ENCODE results near the gene LRP5. TPM values are rescaled to one million over a fixed set of nuclear protein-coding genes. Genes with fewer than 3 reads are reported as not detected.
"Not testable (repeated sequence)": the region's sequence is repeated elsewhere in the genome, so short reads cannot be mapped to it uniquely, and the experiment has no call there.

The LRP5 gene
- total RNA-seq, 1 experiment from 2014 or later = 27.8 TPM

GRCh38 chr11:68379206-68379605 lies 66.8 kb downstream of the LRP5 start:
- no peak for DNase-seq (ENCODE audit: low spot score)
- in situ Hi-C loops (cut with HindIII; ENCODE audit: low sequenced_read_pairs) = no loop called here

DNA sequence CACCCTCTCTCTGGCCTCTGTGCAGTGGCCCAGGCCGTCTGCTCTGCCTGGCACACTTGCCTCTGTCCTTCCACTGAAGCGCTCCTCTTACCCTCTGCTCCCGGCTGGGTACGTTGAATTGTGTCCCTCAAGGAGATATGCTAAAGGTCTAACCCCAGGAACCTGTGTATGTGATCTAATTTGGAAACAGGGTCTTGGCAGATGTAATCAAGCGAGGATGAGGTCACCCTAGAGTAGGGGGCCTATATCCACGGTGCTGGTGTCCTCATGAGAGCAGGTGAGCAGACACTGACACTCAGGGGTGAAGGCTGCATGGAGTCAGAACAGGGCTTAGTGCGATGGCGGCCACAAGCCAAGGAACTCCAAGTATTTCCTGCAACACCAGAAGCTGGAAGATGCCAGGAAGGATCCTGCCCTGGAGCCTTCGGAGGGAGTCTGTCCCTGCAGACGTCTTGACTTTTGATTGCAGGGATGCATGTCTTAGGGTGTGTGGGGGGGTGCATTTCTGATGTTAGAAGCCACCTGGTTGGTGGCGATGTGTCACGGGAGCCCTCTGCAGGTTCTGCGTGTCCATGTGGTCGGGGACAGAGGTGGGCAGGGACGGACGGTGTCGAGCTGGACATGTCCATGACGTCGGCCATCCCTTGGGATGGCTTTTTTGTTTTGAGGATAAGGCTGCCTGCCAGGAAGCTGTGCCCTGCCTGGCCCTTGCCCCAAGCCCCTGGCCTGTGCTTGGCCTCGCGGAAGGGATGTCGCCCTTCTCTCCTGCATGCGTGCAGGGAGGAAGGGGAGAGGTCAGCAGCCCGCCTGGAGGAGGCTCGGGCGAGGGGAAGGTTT lies 68.6 kb downstream of the LRP5 start:
- in situ Hi-C loops (cut with HindIII; ENCODE audit: low sequenced_read_pairs) = no loop called here
- DNase-seq (ENCODE audit: low spot score) = no peak

DNA sequence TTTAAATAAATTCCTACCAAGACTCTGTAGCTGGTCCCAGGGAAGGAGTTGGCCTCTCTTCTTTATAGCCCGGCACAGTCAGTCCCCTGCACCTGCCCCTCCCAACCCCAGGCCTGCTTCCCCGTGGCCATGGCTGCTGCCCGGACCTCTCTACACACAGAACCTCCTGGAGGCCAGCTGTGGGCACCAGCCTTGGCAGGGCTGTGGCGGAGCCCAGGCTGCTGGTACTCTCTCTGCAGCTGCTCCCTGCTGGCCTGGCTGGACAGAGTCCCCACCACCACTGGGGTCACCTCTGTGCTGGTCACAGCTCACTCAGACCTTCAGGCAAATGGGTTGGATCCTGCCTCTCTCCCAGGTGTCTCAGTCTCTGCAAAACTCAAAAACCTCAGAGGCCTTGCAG lies 69.3 kb downstream of the LRP5 start:
- in situ Hi-C loops (cut with HindIII; ENCODE audit: low sequenced_read_pairs) = no loop called here
- no peak for DNase-seq (ENCODE audit: low spot score)

GRCh38 chr11:68382358-68382998 lies 70.1 kb downstream of the LRP5 start:
- no peak for DNase-seq (ENCODE audit: low spot score)
- in situ Hi-C loops (cut with HindIII; ENCODE audit: low sequenced_read_pairs) = no loop called here

GRCh38 chr11:68383976-68384501 lies 71.6 kb downstream of the LRP5 start:
- DNase-seq (ENCODE audit: low spot score) = peak; percentile 70
- in situ Hi-C loops (cut with HindIII; ENCODE audit: low sequenced_read_pairs) = no loop called here

DNA sequence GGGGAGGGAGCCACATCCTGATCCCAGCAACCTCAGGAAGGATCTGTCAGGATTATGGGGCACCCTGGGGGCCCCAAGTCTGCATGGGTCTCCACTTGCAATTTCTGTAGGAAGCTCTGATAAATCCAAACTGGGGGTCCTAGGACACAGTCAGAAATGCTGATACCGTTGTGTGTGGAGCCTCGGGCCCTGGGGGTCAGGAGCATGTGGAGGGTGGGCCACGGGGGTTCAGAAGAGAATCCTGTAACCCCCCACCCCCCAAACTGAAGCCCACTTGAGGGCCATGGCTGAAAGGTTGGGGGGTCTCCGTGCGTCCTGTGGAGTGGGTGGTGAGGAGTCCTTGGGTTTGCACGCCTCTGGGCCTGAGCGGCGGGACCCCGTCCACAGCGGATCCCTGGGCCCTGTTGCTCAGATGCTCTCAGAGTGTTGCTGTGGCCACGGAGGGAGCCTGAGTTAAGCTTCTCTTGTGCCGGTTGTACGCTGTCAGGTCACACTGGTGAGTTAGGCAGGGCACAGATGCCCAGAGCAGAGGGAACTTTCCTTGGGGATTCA lies 72.2 kb downstream of the LRP5 start:
- in situ Hi-C loops (cut with HindIII; ENCODE audit: low sequenced_read_pairs) = no loop called here
- no peak for DNase-seq (ENCODE audit: low spot score)

GRCh38 chr11:68385128-68385527 lies 72.7 kb downstream of the LRP5 start:
- in situ Hi-C loops (cut with HindIII; ENCODE audit: low sequenced_read_pairs) = no loop called here
- no peak for DNase-seq (ENCODE audit: low spot score)

- in situ Hi-C loops (cut with HindIII; ENCODE audit: low sequenced_read_pairs) = no loop called here
- no peak for DNase-seq (ENCODE audit: low spot score)
Measured at GRCh38 chr11:68386331-68386978, 74.1 kb downstream of the LRP5 start.

DNA sequence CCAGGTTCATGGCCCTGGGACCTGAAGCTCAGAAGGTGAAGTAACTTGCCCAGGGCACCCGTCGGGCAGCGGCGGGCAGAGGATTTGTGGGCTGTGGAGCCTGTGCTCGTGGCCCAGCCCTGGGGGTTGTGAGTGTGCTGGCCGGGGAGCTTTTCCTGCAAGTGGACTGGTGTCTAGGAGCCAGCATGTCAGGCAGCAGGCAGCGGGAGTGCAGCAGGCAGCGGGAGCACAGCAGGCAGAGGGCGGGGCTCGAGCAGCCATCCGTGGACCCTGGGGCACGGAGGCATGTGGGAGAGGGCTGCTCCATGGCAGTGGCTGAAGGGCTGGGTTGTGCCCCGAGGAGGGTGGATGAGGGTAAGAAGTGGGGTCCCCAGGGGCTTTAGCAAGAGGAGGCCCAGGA lies 75.4 kb downstream of the LRP5 start:
- in situ Hi-C loops (cut with HindIII; ENCODE audit: low sequenced_read_pairs) = no loop called here
- DNase-seq (ENCODE audit: low spot score) = no peak

DNA sequence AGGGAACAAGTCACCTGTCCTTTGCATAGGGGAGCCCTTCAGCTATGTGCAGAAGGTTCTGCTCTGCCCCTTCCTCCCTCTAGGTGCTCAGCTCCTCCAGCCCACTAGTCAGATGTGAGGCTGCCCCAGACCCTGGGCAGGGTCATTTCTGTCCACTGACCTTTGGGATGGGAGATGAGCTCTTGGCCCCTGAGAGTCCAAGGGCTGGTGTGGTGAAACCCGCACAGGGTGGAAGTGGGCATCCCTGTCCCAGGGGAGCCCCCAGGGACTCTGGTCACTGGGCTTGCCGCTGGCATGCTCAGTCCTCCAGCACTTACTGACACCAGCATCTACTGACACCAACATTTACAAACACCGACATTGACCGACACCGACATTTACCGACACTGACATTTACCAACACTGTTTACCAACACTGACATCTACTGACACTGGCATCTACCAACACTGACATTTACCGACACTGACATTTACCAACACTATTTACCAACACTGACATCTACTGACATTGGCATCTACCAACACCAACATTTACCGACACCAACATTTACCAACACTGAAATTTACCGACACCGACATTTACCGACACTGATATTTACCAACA lies 76.3 kb downstream of the LRP5 start:
- no peak for DNase-seq (ENCODE audit: low spot score)
- in situ Hi-C loops (cut with HindIII; ENCODE audit: low sequenced_read_pairs) = no loop called here

DNA sequence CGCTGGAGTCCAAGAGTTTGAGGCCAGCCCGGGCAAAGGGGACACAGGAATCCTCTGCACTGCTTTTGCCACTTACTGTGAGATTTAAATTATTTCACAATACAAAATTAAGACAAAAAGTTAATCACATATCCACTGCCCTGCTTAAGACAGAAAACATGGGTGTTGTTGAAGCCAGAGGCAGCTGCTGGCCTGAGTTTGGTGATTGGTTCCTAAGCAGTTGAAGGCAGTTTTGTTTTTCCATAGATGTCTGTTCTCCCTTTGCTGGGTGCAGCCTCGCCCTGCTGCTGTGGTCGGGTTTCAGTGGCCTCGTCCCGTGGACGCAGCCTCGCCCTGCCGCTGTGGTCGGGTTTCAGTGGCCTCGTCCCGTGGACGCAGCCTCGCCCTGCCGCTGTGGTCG lies 77.9 kb downstream of the LRP5 start:
- in situ Hi-C loops (cut with HindIII; ENCODE audit: low sequenced_read_pairs) = no loop called here
- DNase-seq (ENCODE audit: low spot score) = no peak

DNA sequence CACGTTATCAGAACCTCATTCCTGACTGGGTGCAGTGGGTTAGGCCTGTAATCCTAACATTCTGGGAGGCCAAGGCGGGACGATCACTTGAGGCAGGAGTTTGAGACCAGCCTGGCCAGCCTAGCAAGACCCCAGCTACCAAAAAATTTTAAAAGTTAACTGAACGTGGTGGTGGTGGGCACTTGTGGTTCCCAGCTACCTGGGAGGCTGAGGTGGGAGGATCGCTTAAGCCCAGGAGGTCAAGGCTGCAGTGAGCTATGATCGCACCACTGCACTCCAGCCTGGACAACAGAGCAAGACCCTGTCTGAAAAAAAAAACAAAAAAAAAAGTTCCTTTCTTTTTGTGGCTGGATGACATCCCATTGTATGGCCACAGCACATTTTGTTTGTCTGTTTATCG lies 80.4 kb downstream of the LRP5 start:
- in situ Hi-C loops (cut with HindIII; ENCODE audit: low sequenced_read_pairs) = no loop called here

DNA sequence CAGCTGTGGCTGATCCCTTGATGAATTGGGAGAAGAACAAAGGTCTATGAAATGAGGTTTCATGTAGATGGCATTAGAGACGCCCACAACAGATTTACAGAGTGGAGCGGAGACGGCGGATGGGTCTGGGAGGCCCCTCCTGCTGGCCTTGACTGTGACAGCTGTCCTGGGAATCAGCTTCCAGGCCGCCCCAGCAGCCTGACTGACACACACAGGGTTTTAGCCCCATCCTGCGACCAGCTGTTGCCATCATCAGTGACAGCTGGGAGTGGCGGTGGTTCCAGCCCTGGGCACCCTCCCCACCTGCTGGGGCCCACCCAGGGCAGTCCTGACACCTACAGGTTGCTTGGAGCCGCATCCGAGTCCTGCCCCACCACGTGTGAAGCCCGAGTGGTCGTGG lies 84.1 kb downstream of the LRP5 start:
- no peak for DNase-seq (ENCODE audit: low spot score)
- in situ Hi-C loops (cut with HindIII; ENCODE audit: low sequenced_read_pairs) = no loop called here

More for the DNA sequence above, 80.4 kb downstream of the LRP5 start:
- DNase-seq (ENCODE audit: low spot score) = no peak

GRCh38 chr11:68397256-68397655 lies 84.9 kb downstream of the LRP5 start:
- in situ Hi-C loops (cut with HindIII; ENCODE audit: low sequenced_read_pairs) = no loop called here
- no peak for DNase-seq (ENCODE audit: low spot score)

DNA sequence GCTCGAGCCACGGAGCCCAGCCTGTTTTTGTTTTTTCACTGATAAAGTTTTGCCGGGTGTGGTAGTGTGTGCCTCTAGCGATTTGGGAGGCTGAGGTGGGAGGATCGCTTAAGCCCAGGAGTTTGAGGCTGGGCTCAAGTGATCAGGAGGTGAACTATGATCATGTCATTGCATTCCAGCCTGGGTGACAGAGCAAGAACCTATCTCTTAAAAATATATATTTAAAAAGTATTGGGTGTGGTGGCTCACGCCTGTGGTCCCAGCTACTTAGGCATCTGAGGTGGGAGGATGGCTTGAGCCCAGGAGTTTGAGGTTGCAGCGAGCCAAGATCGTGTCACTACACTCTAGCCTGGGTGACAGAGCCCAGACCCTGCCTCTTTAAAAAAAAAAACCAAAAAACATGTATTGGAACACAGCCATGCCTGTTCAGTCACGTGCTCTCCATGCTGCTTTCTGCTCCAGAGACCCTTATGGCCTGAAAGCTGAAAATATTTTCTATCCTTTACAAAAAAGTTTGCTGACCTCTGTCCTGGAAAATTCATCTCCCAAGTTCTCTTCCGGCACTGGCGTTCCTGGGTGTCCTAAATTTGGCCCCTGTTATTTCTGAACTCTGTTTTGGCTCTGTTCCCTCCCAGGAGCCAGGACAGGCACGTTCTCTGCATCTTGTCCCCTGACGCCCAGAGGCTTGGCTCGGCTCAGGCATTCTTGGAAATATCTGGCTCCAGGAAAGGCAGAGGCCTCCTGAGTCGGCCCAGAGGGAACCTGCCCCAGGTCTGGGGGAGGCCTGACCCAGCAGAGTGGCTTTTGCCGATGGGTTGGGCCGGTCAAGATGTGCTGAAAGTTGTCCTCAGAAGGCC lies 86.8 kb downstream of the LRP5 start:
- in situ Hi-C loops (cut with HindIII; ENCODE audit: low sequenced_read_pairs) = no loop called here
- DNase-seq (ENCODE audit: low spot score) = no peak

- DNase-seq (ENCODE audit: low spot score) = no peak
- in situ Hi-C loops (cut with HindIII; ENCODE audit: low sequenced_read_pairs) = no loop called here
Measured at GRCh38 chr11:68399916-68400315, 87.5 kb downstream of the LRP5 start.

GRCh38 chr11:68400584-68400983 lies 88.2 kb downstream of the LRP5 start:
- DNase-seq (ENCODE audit: low spot score); in situ Hi-C loops (cut with HindIII; ENCODE audit: low sequenced_read_pairs): not testable (repeated sequence)

GRCh38 chr11:68401856-68402255 lies 89.5 kb downstream of the LRP5 start:
- in situ Hi-C loops (cut with HindIII; ENCODE audit: low sequenced_read_pairs) = no loop called here
- no peak for DNase-seq (ENCODE audit: low spot score)
